ENCODE data around the gene FCGR1A.
"Not testable (repeated sequence)": the region's sequence is repeated elsewhere in the genome, so short reads cannot be mapped to it uniquely, and the experiment has no call there.

- TF ChIP-seq CTCF (conservative IDR thresholded peaks at IDR 0.05); EZH2 (IDR thresholded peaks at IDR 0.05; ENCODE audit: low read depth): not testable (repeated sequence)
Measured at GRCh38 chr1:149770661-149771060, 11.8 kb upstream of the FCGR1A start.
